Adrenal gland (tissue), 12 donors: ENCODE data around the gene GPC6. TPM values are rescaled to one million over a fixed set of nuclear protein-coding genes. Genes with fewer than 3 reads are reported as not detected.

ENCODE experiments used
- DNase-seq, 7 donors: peaks; one replicate each; pipeline ENCODE4 v3.0.0-alpha.2; 2019 to 2020
- H3K27ac ChIP-seq, 5 donors: fragments of 200-600 bp; sonication (generic) in 4 of 5; 1 replicate in 3 of 5; 2 replicates in 2 of 5; pipeline versions ENCODE4 v1.5.1 to v1.8.0; 2016 to 2020; ENCODE audit warnings: mild to moderate bottlenecking in 1 of 5
- H3K27me3 ChIP-seq: fragments of 200-600 bp; 2 replicates; pipeline ENCODE4 v1.8.0; 2021
- H3K36me3 ChIP-seq, 2 donors: fragments of 200-600 bp; replicated peaks in 1 of 2; 1 replicate in 1 of 2; 2 replicates in 1 of 2; pipeline versions ENCODE4 v1.5.1 to v1.8.0; 2018 to 2022
- H3K4me1 ChIP-seq, 2 donors: fragments of 200-600 bp; replicated peaks in 1 of 2; 1 replicate in 1 of 2; 2 replicates in 1 of 2; pipeline versions ENCODE4 v1.5.1 to v1.8.0; 2018 to 2021
- H3K4me3 ChIP-seq, 4 donors: fragments of 200-600 bp; sonication (generic) in 3 of 4; one replicate each; pipeline ENCODE4 v1.5.1; 2016 to 2018
- H3K9me3 ChIP-seq, 3 donors: fragments of 200-600 bp; sonication (generic) in 1 of 3; replicated peaks in 1 of 3; 1 replicate in 2 of 3; 2 replicates in 1 of 3; pipeline versions ENCODE4 v1.5.1 to v1.8.0; 2016 to 2021
- CTCF ChIP-seq, 6 experiments: fragments of 450-650 bp in 4 of 6; fragments of 200-600 bp in 2 of 6; sonication (generic) in 1 of 6; IDR thresholded peaks; 1 replicate in 5 of 6; 2 replicates in 1 of 6; pipeline versions ENCODE4 v1.5.1 to v1.8.0; 2016 to 2021; ENCODE audit warnings: antibody characterized with exemption in 6 of 6, mild to moderate bottlenecking in 2 of 6, moderate library complexity in 1 of 6
- POLR2A ChIP-seq, 2 donors: fragments of 450-650 bp; IDR thresholded peaks; one replicate each; pipeline ENCODE4 v1.6.1; 2017; ENCODE audit warnings: antibody characterized with exemption in 2 of 2, mild to moderate bottlenecking in 2 of 2, moderate library complexity in 1 of 2
- WGBS, 4 donors: extraction: QIAGEN DNeasy Blood & Tissue Kit in 2 of 4; methylation state at CpG; one replicate each; pipeline versions ENCODE4 v1.1.5 to v1.1.7; 2013 to 2017; 5-methylcytosine and 5-hydroxymethylcytosine counted together
- intact Hi-C, 2 donors: fragments of 100-400 bp; cut with DNase I; formaldehyde crosslinking; loops; one replicate each; pipeline versions ENCODE4 v1.14.1 to v1.15.0; 2022 to 2023
- polyA plus RNA-seq, 3 donors: library from polyadenylated mRNA; stranded (reverse); fragments of 200-250 nt in 2 of 3; fragments of 350-450 nt in 1 of 3; fragmentation: Illumina TruSeq in 1 of 3; extraction: RNeasy Lipid Tissue Mini Kit (QIAGEN cat#74804) in 1 of 3; gene quantifications; one replicate each; pipeline ENCODE4 v1.2.3, GENCODE V29; 2013 to 2014
- total RNA-seq, 9 donors: library from RNA; depleted of rRNA in 4 of 9; stranded (reverse); fragments of >200 nt in 4 of 9; fragments of 120-200 nt in 1 of 9; fragmentation: NEBNext Ultra II Directional in 1 of 9; extraction: Animal tissue kit (Norgen Biotek cat#: 25700) in 1 of 9; gene quantifications; one replicate each; pipeline versions ENCODE4 v1.1.0 to v1.2.4, GENCODE V29; 2013 to 2023
- donor health status: healthy with polysubstance abuse.
- donor health status: Bipolar disorder and iron deficiency.
- donor health status: DM: yes; HTN: yes; CAD: no.
- donor health status: DM: no; HTN: no; CAD: no.
- donor health status: DM: no; HTN: no; CAD: no.
- donor health status: DM: yes; HTN: yes; CAD: no.

The GPC6 gene
- total and polyA plus RNA-seq, 12 donors, result 0.37 to 62.3 (median 2.5) TPM

- no peaks in the 10 kb centered on the region for H3K36me3 ChIP-seq
- 62 to 94% (median 78%) methylated on average over 1 of the region's 1 CpG for WGBS, 4 donors
- TF ChIP-seq POLR2A (IDR thresholded peaks at IDR 0.05) (no peak), CTCF (IDR thresholded peaks at IDR 0.05) (no peak)
- no peaks in the 10 kb centered on the region for H3K27me3 ChIP-seq
- no peak overlapping the region for H3K4me3 ChIP-seq
- intact Hi-C loops, result no loop called here
- H3K9me3 ChIP-seq, result no peaks in the 10 kb centered on the region
- DNase-seq, result no peak
- no peak overlapping the region for H3K27ac ChIP-seq
- no peaks in the 10 kb centered on the region for H3K4me1 ChIP-seq
Measured at GRCh38 chr13:93293710-93294109, 67.1 kb downstream of the GPC6 start.

- no peak for DNase-seq
- WGBS, 4 donors, result 76 to 95% (median 92%) methylated on average over 2 of the region's 2 CpGs
Measured at GRCh38 chr13:93296584-93296983, 70.0 kb downstream of the GPC6 start.

GRCh38 chr13:93298713-93299112 is 72.1 kb downstream of the GPC6 start:
- Histone ChIP-seq H3K4me3 (no peak overlapping the region), H3K27me3 (no peaks in the 10 kb centered on the region), H3K9me3 (no peaks in the 10 kb centered on the region), H3K27ac (no peak overlapping the region), H3K4me1 (no peaks in the 10 kb centered on the region), H3K36me3 (no peaks in the 10 kb centered on the region)
- no peak for TF ChIP-seq CTCF (IDR thresholded peaks at IDR 0.05)
- TF ChIP-seq POLR2A (IDR thresholded peaks at IDR 0.05), result no peak
- WGBS, 4 donors, result 77 to 89% (median 84%) methylated on average over 4 of the region's 4 CpGs
- DNase-seq, result no peak
- intact Hi-C loops, result no loop called here

More at GRCh38 chr13:93296584-93296983, 70.0 kb downstream of the GPC6 start:
- Histone ChIP-seq H3K27ac (no peak overlapping the region), H3K27me3 (no peaks in the 10 kb centered on the region), H3K4me3 (no peak overlapping the region), H3K36me3 (no peaks in the 10 kb centered on the region), H3K9me3 (no peaks in the 10 kb centered on the region), H3K4me1 (no peaks in the 10 kb centered on the region)
- intact Hi-C loops, result no loop called here
- TF ChIP-seq POLR2A (IDR thresholded peaks at IDR 0.05) (no peak), CTCF (IDR thresholded peaks at IDR 0.05) (no peak)

- TF ChIP-seq POLR2A (IDR thresholded peaks at IDR 0.05) (no peak), CTCF (IDR thresholded peaks at IDR 0.05) (no peak)
- Histone ChIP-seq H3K27ac (no peak overlapping the region), H3K4me1 (no peaks in the 10 kb centered on the region), H3K4me3 (no peak overlapping the region), H3K27me3 (no peaks in the 10 kb centered on the region), H3K9me3 (no peaks in the 10 kb centered on the region), H3K36me3 (no peaks in the 10 kb centered on the region)
- intact Hi-C loops, result no loop called here
- WGBS, 4 donors, result 80 to 84% (median 82%) methylated on average over 5 of the region's 5 CpGs
- no peak for DNase-seq
Measured at GRCh38 chr13:93304134-93304533, 77.5 kb downstream of the GPC6 start.
